Natural killer cell (primary cell): ENCODE data around the gene UBA7. TPM values are rescaled to one million over a fixed set of nuclear protein-coding genes. Genes with fewer than 3 reads are reported as not detected.
A peak's percentile ranks its signal among the peaks of the same experiment; 100 is the strongest.

Source experiments
- ATAC-seq, 3 donors: fragments of 150-1000 bp in 2 of 3; fragments of 200-7000 bp in 1 of 3; cut with Tn5 transposase; 1 replicate in 1 of 3; 2 replicates in 2 of 3; pipeline ENCODE4 v1.10.0; 2021; ENCODE audit warnings: mild to moderate bottlenecking in 2 of 3, moderate library complexity in 2 of 3
- DNase-seq, 2 donors: peaks; one replicate each; pipeline versions ENCODE4 v3.0.0 to v3.0.0-alpha.2; 2013 to 2021; ENCODE audit warnings: mixed read lengths in 1 of 2
- H3K27ac ChIP-seq: one replicate; pipeline ENCODE4 v1.5.1; 2013; ENCODE audit warnings: mild to moderate bottlenecking, low read length
- H3K27me3 ChIP-seq: one replicate; pipeline ENCODE4 v1.6.1; 2013; ENCODE audit warnings: low read length; ENCODE audit not compliant: control insufficient read depth, insufficient read depth
- H3K36me3 ChIP-seq: one replicate; pipeline ENCODE4 v1.6.1; 2013; ENCODE audit warnings: low read length; ENCODE audit not compliant: control insufficient read depth, insufficient read depth
- H3K4me1 ChIP-seq: one replicate; pipeline ENCODE4 v1.6.1; 2013; ENCODE audit warnings: low read length; ENCODE audit not compliant: control insufficient read depth, insufficient read depth
- H3K4me3 ChIP-seq: one replicate; pipeline ENCODE4 v1.5.1; 2013; ENCODE audit warnings: low read length
- H3K9me3 ChIP-seq: one replicate; pipeline ENCODE4 v1.6.1; 2013; ENCODE audit warnings: low read length; ENCODE audit not compliant: control insufficient read depth, insufficient read depth
- H3K27ac Mint-ChIP-seq, 2 donors: one replicate each; pipeline ENCODE4 v1.8.0; 2022; ENCODE audit warnings: mild to moderate bottlenecking in 2 of 2, mixed read lengths in 2 of 2, moderate library complexity in 1 of 2
- H3K27me3 Mint-ChIP-seq, 2 donors: one replicate each; pipeline ENCODE4 v1.8.0; 2022; ENCODE audit warnings: low read depth in 2 of 2, mixed read lengths in 2 of 2
- H3K36me3 Mint-ChIP-seq: one replicate; pipeline ENCODE4 v1.8.0; 2022; ENCODE audit warnings: mixed read lengths
- H3K4me1 Mint-ChIP-seq, 2 donors: one replicate each; pipeline ENCODE4 v1.8.0; 2022; ENCODE audit warnings: mixed read lengths in 2 of 2
- H3K4me3 Mint-ChIP-seq: one replicate; pipeline ENCODE4 v1.8.0; 2022; ENCODE audit warnings: mild to moderate bottlenecking, moderate library complexity, mixed read lengths
- H3K9me3 Mint-ChIP-seq, 2 donors: one replicate each; pipeline ENCODE4 v1.8.0; 2022; ENCODE audit warnings: mixed read lengths in 2 of 2
- CTCF ChIP-seq: fragments of 200-600 bp; IDR thresholded peaks from one replicate; pipeline ENCODE4 v1.8.0; 2022; ENCODE audit warnings: antibody characterized with exemption
- WGBS: methylation state at CpG from one replicate; pipeline ENCODE4 v1.1.7; 2013; ENCODE audit warnings: missing lambda C conversion rate; ENCODE audit not compliant: insufficient coverage; 5-methylcytosine and 5-hydroxymethylcytosine counted together
- intact Hi-C: fragments of 100-400 bp; cut with micrococcal nuclease; formaldehyde crosslinking; loops from one replicate; pipeline ENCODE4 v1.14.2; 2022
- total RNA-seq, 4 donors: library from RNA; stranded (reverse); fragments of 120-200 nt in 1 of 4; gene quantifications; one replicate each; pipeline versions ENCODE4 v1.2.3 to v1.2.4, GENCODE V29; 2013 to 2022

Gene UBA7
- total RNA-seq, 3 donors from 2014 or later (not counting 1 experiment from before 2014, with no cell fraction given), result 283 to 358 (median 336) TPM

- no peaks in the 10 kb centered on the region for H3K27me3 Mint-ChIP-seq
- H3K27me3 ChIP-seq, result no peaks in the 10 kb centered on the region
- H3K27ac Mint-ChIP-seq, result peak overlapping the region in 1 of 2 donors; percentile 40
- no peak for ATAC-seq
- DNase-seq, result no peak
- no peaks in the 10 kb centered on the region for H3K36me3 ChIP-seq
- no peaks in the 10 kb centered on the region for H3K9me3 ChIP-seq
- intact Hi-C loops, result no loop called here
- no peak for TF ChIP-seq CTCF
- no peaks in the 10 kb centered on the region for H3K36me3 Mint-ChIP-seq
- H3K4me1 ChIP-seq, result no peaks in the 10 kb centered on the region
- H3K9me3 Mint-ChIP-seq, result no peaks in the 10 kb centered on the region
- no peak overlapping the region for H3K27ac ChIP-seq
- WGBS, result 87% methylated on average over 2 of the region's 2 CpGs
- H3K4me3 ChIP-seq, result no peak overlapping the region
- no peak overlapping the region for H3K4me3 Mint-ChIP-seq
- H3K4me1 Mint-ChIP-seq, result peaks cover 41 to 45% of the 10 kb centered on the region in 2 donors
These were observed 56.6 kb downstream of the UBA7 start for GRCh38 chr3:49757197-49757596.

GRCh38 chr3:49756036-49756435, 57.7 kb downstream of the UBA7 start:
- Mint-ChIP-seq H3K4me3 (no peak overlapping the region), H3K4me1 (peaks cover 41 to 45% of the 10 kb centered on the region in 2 donors), H3K9me3 (no peaks in the 10 kb centered on the region), H3K27ac (peak overlapping the region; percentile 13 to 46), H3K36me3 (no peaks in the 10 kb centered on the region), H3K27me3 (no peaks in the 10 kb centered on the region)
- 100% methylated on average over 1 of the region's 1 CpG for WGBS
- TF ChIP-seq CTCF, result no peak
- no peaks in the 10 kb centered on the region for H3K36me3 ChIP-seq
- H3K27ac ChIP-seq, result no peak overlapping the region
- H3K9me3 ChIP-seq, result no peaks in the 10 kb centered on the region
- no peak for ATAC-seq
- H3K4me3 ChIP-seq, result no peak overlapping the region
- intact Hi-C loops, result no loop called here
- DNase-seq, result no peak
- no peaks in the 10 kb centered on the region for H3K4me1 ChIP-seq
- H3K27me3 ChIP-seq, result no peaks in the 10 kb centered on the region

Other genes starting within 250 kb of the UBA7 start
- 10 to 100 TPM; 62.8 to 95.7 (median 77.5) TPM for gene APEH, start 139.6 kb downstream of the UBA7 start, total RNA-seq
- gene MST1, start 124.5 kb downstream of the UBA7 start, total RNA-seq, result 10 to 100 TPM in 2 of 3 donors, 1 to 10 TPM in 1; 9.5 to 19.1 (median 15.2) TPM
- gene RNF123, start 124.4 kb downstream of the UBA7 start, total RNA-seq, result 10 to 100 TPM; 48.5 to 58.7 (median 55.6) TPM
- gene AMIGO3, start 94.3 kb downstream of the UBA7 start, total RNA-seq, result 1 to 10 TPM in 2 of 3 donors, not detected in 1; 1.3 to 1.9 TPM
- 10 to 100 TPM; 24.1 to 28.9 (median 27.5) TPM for gene GMPPB, start 90.0 kb downstream of the UBA7 start, total RNA-seq
- gene IP6K1, start 27.4 kb downstream of the UBA7 start, total RNA-seq, result 10 to 100 TPM; 53.7 to 68.7 (median 57.9) TPM
- gene CDHR4, start 14.1 kb downstream of the UBA7 start, total RNA-seq, result under 1 TPM in 1 of 3 donors, not detected in 2; 0.30 TPM
- gene INKA1, start 10.7 kb downstream of the UBA7 start, total RNA-seq, result under 1 TPM in 2 of 3 donors, not detected in 1; 0.52 to 0.83 TPM
- gene TRAIP, start 42.6 kb upstream of the UBA7 start, total RNA-seq, result 1 to 10 TPM; 3.3 to 6.2 (median 4.0) TPM
- gene CAMKV, start 56.0 kb upstream of the UBA7 start, total RNA-seq, result not detected
- 1 to 10 TPM; 1.6 to 3.4 (median 2.2) TPM for gene MST1R, start 89.9 kb upstream of the UBA7 start, total RNA-seq
- 1 to 10 TPM; 3.7 to 8.1 (median 7.9) TPM for gene MON1A, start 115.9 kb upstream of the UBA7 start, total RNA-seq
- 100 to 1,000 TPM; 155 to 193 (median 157) TPM for gene RBM6, start 126.2 kb upstream of the UBA7 start, total RNA-seq